Hippocampal formation (tissue), 2 donors: ENCODE results near the gene MUTYH.
"Not testable (repeated sequence)": the region's sequence is repeated elsewhere in the genome, so short reads cannot be mapped to it uniquely, and the experiment has no call there.

ENCODE experiments used
- DNase-seq, 2 donors: peaks; one replicate each; lab custom pipeline; 2025; lab: John Stamatoyannopoulos, UW

MUTYH gene

GRCh38 chr1:45321444-45321843, 18.8 kb downstream of the MUTYH start:
- DNase-seq: no peak

GRCh38 chr1:45319761-45320160, 20.5 kb downstream of the MUTYH start:
- no peak for DNase-seq

- no peak for DNase-seq
These were observed 23.1 kb downstream of the MUTYH start for GRCh38 chr1:45317166-45317565.

- no peak for DNase-seq
These were observed 26.0 kb downstream of the MUTYH start for GRCh38 chr1:45314266-45314665.

GRCh38 chr1:45306905-45307304, 33.3 kb downstream of the MUTYH start:
- no peak for DNase-seq

GRCh38 chr1:45306319-45306718, 33.9 kb downstream of the MUTYH start:
- no peak for DNase-seq

GRCh38 chr1:45305231-45305630, 35.0 kb downstream of the MUTYH start:
- DNase-seq: no peak

GRCh38 chr1:45304311-45305081, 35.7 kb downstream of the MUTYH start:
- no peak for DNase-seq

GRCh38 chr1:45303520-45304310, 36.5 kb downstream of the MUTYH start:
- DNase-seq: peak; percentile 97 to 98

GRCh38 chr1:45302505-45303150, 37.6 kb downstream of the MUTYH start:
- no peak for DNase-seq

GRCh38 chr1:45300669-45300997, 39.6 kb downstream of the MUTYH start:
- DNase-seq: no peak

- peak; percentile 8 to 83 for DNase-seq
These were observed 40.1 kb downstream of the MUTYH start for GRCh38 chr1:45299981-45300668.

GRCh38 chr1:45299296-45299695, 40.9 kb downstream of the MUTYH start:
- DNase-seq: no peak

- DNase-seq: peak in 1 of 2 donors; percentile 19
These were observed 42.4 kb downstream of the MUTYH start for GRCh38 chr1:45297666-45298356.

GRCh38 chr1:45291716-45292115, 48.5 kb downstream of the MUTYH start:
- no peak for DNase-seq

GRCh38 chr1:45291002-45291401, 49.2 kb downstream of the MUTYH start:
- DNase-seq: not testable (repeated sequence)

- DNase-seq: not testable (repeated sequence)
These were observed 53.7 kb downstream of the MUTYH start for GRCh38 chr1:45286521-45286920.

- not testable (repeated sequence) for DNase-seq
These were observed 55.4 kb downstream of the MUTYH start for GRCh38 chr1:45284858-45285257.

GRCh38 chr1:45282351-45282750, 57.9 kb downstream of the MUTYH start:
- DNase-seq: no peak
